PC-3 (cell line): ENCODE results near the gene USP48.

ENCODE experiments used
- CTCF ChIP-seq: fragments of 300-600 bp; sonication (generic); conservative IDR thresholded peaks from 2 replicates; pipeline ENCODE4 v1.5.1; 2017; ENCODE audit warnings: antibody characterized with exemption, low read depth, mild to moderate bottlenecking, low read length
- EZH2 ChIP-seq: fragments of 300-600 bp; sonication (generic); IDR thresholded peaks from one replicate; pipeline ENCODE4 v1.6.1; 2017; ENCODE audit warnings: antibody characterized with exemption, mild to moderate bottlenecking, low read length; ENCODE audit not compliant: unreplicated experiment

GRCh38 chr1:21734526-21734925, 48.4 kb downstream of the USP48 start:
- TF ChIP-seq CTCF (no peak), EZH2 (no peak)
